ENCODE measurements around the gene KRT34.

DNA sequence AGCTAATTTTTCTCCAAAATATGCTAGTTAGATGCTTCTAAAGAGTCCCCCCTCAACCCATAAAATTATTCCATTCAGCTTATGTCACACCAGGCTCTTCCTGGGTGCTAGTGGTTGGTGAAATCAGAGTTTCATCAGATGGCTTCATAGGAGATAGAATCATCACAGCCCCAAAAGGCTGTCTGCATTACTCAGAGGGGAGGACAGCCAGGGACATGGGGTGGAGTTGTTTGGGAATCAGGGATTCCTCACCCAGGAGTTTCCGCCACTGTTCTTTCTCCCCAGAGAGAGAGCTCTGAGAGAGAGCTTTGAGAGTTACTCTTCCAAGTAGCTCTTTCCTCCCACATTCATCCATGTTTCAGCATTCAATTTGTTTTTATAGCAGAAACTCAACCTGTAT is 288 bp upstream of the KRT34 start:
- TF ChIP-seq POLR2A (IDR thresholded peaks at IDR 0.05; ENCODE audit: low read depth, low read length) = no peak
- no peak for TF ChIP-seq TAF1 (IDR thresholded peaks at IDR 0.05; ENCODE audit: low read depth, low read length)
- TF ChIP-seq POLR2AphosphoS5 (IDR thresholded peaks at IDR 0.05; ENCODE audit: low read depth, low read length) = no peak
- no peak for TF ChIP-seq SPI1 (IDR thresholded peaks at IDR 0.05; ENCODE audit: low read depth, low read length)
- TF ChIP-seq POU2F2 (IDR thresholded peaks at IDR 0.05; ENCODE audit: low read depth, low read length) = no peak
